Measurements from ENCODE around the gene S100A16.

S100A16 gene

GRCh38 chr1:153635872-153636271 is 22.9 kb upstream of the S100A16 start:
- no peak for DNase-seq

- peak; percentile 99 for DNase-seq
Observed at GRCh38 chr1:153633754-153634665, 21.1 kb upstream of the S100A16 start, which contains the start of gene CHTOP. CHTOP (plus strand) TSS chr1:153634066; CDS start chr1:153636589, 2,523 bp downstream.

GRCh38 chr1:153633161-153633753 is 20.3 kb upstream of the S100A16 start:
- no peak for DNase-seq

- no peak for DNase-seq
Observed at GRCh38 chr1:153631047-153632022, 18.4 kb upstream of the S100A16 start.

- DNase-seq: no peak
Observed at GRCh38 chr1:153630384-153630783, 17.4 kb upstream of the S100A16 start.

- DNase-seq: no peak
Observed at GRCh38 chr1:153629971-153630370, 17.0 kb upstream of the S100A16 start.

- no peak for DNase-seq
Observed at GRCh38 chr1:153629343-153629665, 16.4 kb upstream of the S100A16 start.

GRCh38 chr1:153628638-153629342 is 15.9 kb upstream of the S100A16 start:
- no peak for DNase-seq

GRCh38 chr1:153627715-153628626 is 15.0 kb upstream of the S100A16 start, which contains the start of gene S100A1:
S100A1 (plus strand) TSS chr1:153628434; CDS start chr1:153630522, 2,088 bp downstream.
- no peak for DNase-seq

- DNase-seq: no peak
Observed at GRCh38 chr1:153626904-153627714, 14.2 kb upstream of the S100A16 start, which contains the start of gene S100A13. S100A13 (minus strand) TSS chr1:153627505; CDS start chr1:153626472, 1,033 bp downstream.

- no peak for DNase-seq
Observed at GRCh38 chr1:153626477-153626903, 13.6 kb upstream of the S100A16 start.

GRCh38 chr1:153624965-153625611 is 12.2 kb upstream of the S100A16 start:
- DNase-seq: no peak

GRCh38 chr1:153623101-153623500 is 10.2 kb upstream of the S100A16 start:
- no peak for DNase-seq

- no peak for DNase-seq
Observed at GRCh38 chr1:153619171-153619570, 6.2 kb upstream of the S100A16 start.

- DNase-seq: no peak
Observed at GRCh38 chr1:153617663-153618062, 4.7 kb upstream of the S100A16 start.

GRCh38 chr1:153616917-153617311 is 4.0 kb upstream of the S100A16 start:
- no peak for DNase-seq

- no peak for DNase-seq
Observed at GRCh38 chr1:153616144-153616916, 3.4 kb upstream of the S100A16 start, which contains the start of gene S100A14. S100A14 (minus strand) TSS chr1:153616325; CDS start chr1:153615858, 467 bp downstream.

- no peak for DNase-seq
Observed at GRCh38 chr1:153615406-153615805, 2.5 kb upstream of the S100A16 start.

- DNase-seq: no peak
Observed at GRCh38 chr1:153614906-153615305, 2.0 kb upstream of the S100A16 start.
